ENCODE measurements around the gene ATL3.
"Not testable (repeated sequence)": the region's sequence is repeated elsewhere in the genome, so short reads cannot be mapped to it uniquely, and the experiment has no call there.

- not testable (repeated sequence) for TF ChIP-seq TCF7 (IDR thresholded peaks at IDR 0.05; ENCODE audit: low read depth); CTCF (CRISPR knock-in tag; IDR thresholded peaks at IDR 0.05); TEAD2 (CRISPR knock-in tag; IDR thresholded peaks at IDR 0.05); POLR2AphosphoS5 (IDR thresholded peaks at IDR 0.05; ENCODE audit: low read depth, low read length)
Measured at GRCh38 chr11:63602290-63603179, 68.6 kb downstream of the ATL3 start.

All from HepG2 (cell line).